OCI-LY1 (cell line): ENCODE results near the gene GSK3B.
"Not testable (repeated sequence)": the region's sequence is repeated elsewhere in the genome, so short reads cannot be mapped to it uniquely, and the experiment has no call there.

Experiments
- H2AFZ ChIP-seq: fragments of 200-600 bp; sonication (generic), shearing (Covaris generic); 2 replicates; pipeline ENCODE4 v1.6.0; 2014; ENCODE audit warnings: antibody characterized with exemption, mild to moderate bottlenecking, low read length
- H3F3A ChIP-seq: fragments of 200-600 bp; sonication (generic), shearing (Covaris generic); 2 replicates; pipeline ENCODE4 v1.6.0; 2014; ENCODE audit warnings: mild to moderate bottlenecking, antibody characterized with exemption, low read length, moderate library complexity; ENCODE audit not compliant: insufficient read depth
- H3K27ac ChIP-seq: fragments of 200-600 bp; sonication (generic); 2 replicates; pipeline ENCODE4 v1.5.1; 2014; ENCODE audit warnings: low read length, mixed run types, mild to moderate bottlenecking, low read depth; ENCODE audit not compliant: poor library complexity, severe bottlenecking
- H3K27me3 ChIP-seq: fragments of 200-600 bp; sonication (generic); 2 replicates; pipeline ENCODE4 v1.6.0; 2014; ENCODE audit warnings: antibody characterized with exemption, mild to moderate bottlenecking, low read length, moderate library complexity; ENCODE audit not compliant: insufficient read depth
- H3K36me3 ChIP-seq: fragments of 200-600 bp; sonication (generic); 2 replicates; pipeline ENCODE4 v1.6.1; 2014; ENCODE audit warnings: mild to moderate bottlenecking, antibody characterized with exemption, low read length, moderate library complexity, mixed read lengths; ENCODE audit not compliant: insufficient read depth
- H3K4me1 ChIP-seq: fragments of 200-600 bp; sonication (generic); 2 replicates; pipeline ENCODE4 v1.5.1; 2014; ENCODE audit warnings: mild to moderate bottlenecking, low read length, moderate library complexity; ENCODE audit not compliant: insufficient read depth, severe bottlenecking
- H3K4me2 ChIP-seq: fragments of 200-600 bp; sonication (generic), shearing (Covaris generic); 2 replicates; pipeline ENCODE4 v1.6.1; 2014; ENCODE audit warnings: low read length
- H3K4me3 ChIP-seq: fragments of 200-600 bp; sonication (generic); 2 replicates; pipeline ENCODE4 v1.5.1; 2014; ENCODE audit warnings: low read length, low read depth, mild to moderate bottlenecking, mixed read lengths; ENCODE audit not compliant: poor library complexity, severe bottlenecking
- H3K79me2 ChIP-seq: fragments of 200-600 bp; shearing (Covaris generic); 2 replicates; pipeline ENCODE4 v1.6.1; 2016; ENCODE audit warnings: mixed run types, low read length, mixed read lengths; ENCODE audit not compliant: insufficient read depth
- H3K9ac ChIP-seq: fragments of 200-600 bp; sonication (generic), shearing (Covaris generic); 2 replicates; pipeline ENCODE4 v1.6.1; 2014; ENCODE audit warnings: mild to moderate bottlenecking, low read length, mixed read lengths
- H3K9me2 ChIP-seq: fragments of 200-600 bp; sonication (generic), shearing (Covaris generic); 2 replicates; pipeline ENCODE4 v1.6.1; 2014; ENCODE audit warnings: low read depth, mild to moderate bottlenecking, low read length, mixed read lengths
- H3K9me3 ChIP-seq: fragments of 200-600 bp; shearing (Covaris generic); 2 replicates; pipeline ENCODE4 v1.6.1; 2014; ENCODE audit warnings: low read length, mixed read lengths
- H4K20me1 ChIP-seq: fragments of 200-600 bp; sonication (generic), shearing (Covaris generic); 2 replicates; pipeline ENCODE4 v1.6.0; 2016; ENCODE audit warnings: mild to moderate bottlenecking, low read length; ENCODE audit not compliant: insufficient read depth
- CTCF ChIP-seq: fragments of 200-600 bp; sonication (generic), shearing (Covaris generic); IDR thresholded peaks from 2 replicates; pipeline ENCODE4 v1.5.1; 2017; ENCODE audit warnings: mild to moderate bottlenecking, antibody characterized with exemption, low read length, moderate library complexity, mixed read lengths
- EZH2 ChIP-seq: fragments of 200-600 bp; sonication (generic), shearing (Covaris generic); IDR thresholded peaks from 2 replicates; pipeline ENCODE4 v1.8.0; 2017; ENCODE audit warnings: borderline replicate concordance, mixed run types, mild to moderate bottlenecking, antibody characterized with exemption, low read length, moderate library complexity, mixed read lengths

Gene GSK3B

GRCh38 chr3:120052225-120052624 lies 42.0 kb downstream of the GSK3B start:
- H3K27me3 ChIP-seq = no peaks in the 10 kb centered on the region
- no peak overlapping the region for H3K4me3 ChIP-seq
- no peak overlapping the region for H2AFZ ChIP-seq
- H3K9me3 ChIP-seq = 0 out of 2 replicates have a peak, but pooled peaks cover 10% of the 10 kb centered on the region
- H3K36me3 ChIP-seq = peaks cover 30% of the 10 kb centered on the region
- TF ChIP-seq CTCF = no peak
- TF ChIP-seq EZH2 = no peak
- peaks cover 3% of the 10 kb centered on the region; the same call in 1 of the 2 replicates for H3F3A ChIP-seq
- H3K4me2 ChIP-seq = no peak overlapping the region
- H3K79me2 ChIP-seq = peaks cover 73% of the 10 kb centered on the region
- H4K20me1 ChIP-seq = 0 out of 2 replicates have a peak, but pooled peaks cover 3% of the 10 kb centered on the region
- H3K27ac ChIP-seq = no peak overlapping the region
- H3K9ac ChIP-seq = no peak overlapping the region
- H3K9me2 ChIP-seq = no peaks in the 10 kb centered on the region
- peaks cover 29% of the 10 kb centered on the region for H3K4me1 ChIP-seq

- H3K9me3 ChIP-seq = 0 out of 2 replicates have a peak, but pooled peaks cover 10% of the 10 kb centered on the region
- H3K4me2 ChIP-seq, H3K27me3 ChIP-seq, H3K4me3 ChIP-seq, H3K9me2 ChIP-seq, H2AFZ ChIP-seq, H3K9ac ChIP-seq, H3F3A ChIP-seq, H3K27ac ChIP-seq, H4K20me1 ChIP-seq: not testable (repeated sequence)
- H3K4me1 ChIP-seq = peaks cover 29% of the 10 kb centered on the region
- H3K79me2 ChIP-seq = peaks cover 72% of the 10 kb centered on the region
- peaks cover 29% of the 10 kb centered on the region for H3K36me3 ChIP-seq
Measured at GRCh38 chr3:120051570-120051969, 42.7 kb downstream of the GSK3B start.

- no peak overlapping the region for H3K9ac ChIP-seq
Measured at GRCh38 chr3:120049881-120050539, 44.2 kb downstream of the GSK3B start.

More at GRCh38 chr3:120049881-120050539, 44.2 kb downstream of the GSK3B start:
- H4K20me1 ChIP-seq = 0 out of 2 replicates have a peak, but pooled peaks cover 3% of the 10 kb centered on the region
- peaks cover 29% of the 10 kb centered on the region for H3K4me1 ChIP-seq
- H3K27ac ChIP-seq = no peak overlapping the region
- TF ChIP-seq CTCF = no peak
- TF ChIP-seq EZH2 = no peak
- no peak overlapping the region for H2AFZ ChIP-seq
- H3K4me2 ChIP-seq = no peak overlapping the region
- H3K27me3 ChIP-seq = no peaks in the 10 kb centered on the region
- H3F3A ChIP-seq = peaks cover 3% of the 10 kb centered on the region; the same call in 1 of the 2 replicates
- H3K9me3 ChIP-seq = peaks cover 17% of the 10 kb centered on the region
- peaks cover 22% of the 10 kb centered on the region for H3K36me3 ChIP-seq
- no peak overlapping the region for H3K4me3 ChIP-seq
- no peaks in the 10 kb centered on the region for H3K9me2 ChIP-seq
- H3K79me2 ChIP-seq = peaks cover 71% of the 10 kb centered on the region
